ENCODE measurements around the gene EIF2AK3.

DNA sequence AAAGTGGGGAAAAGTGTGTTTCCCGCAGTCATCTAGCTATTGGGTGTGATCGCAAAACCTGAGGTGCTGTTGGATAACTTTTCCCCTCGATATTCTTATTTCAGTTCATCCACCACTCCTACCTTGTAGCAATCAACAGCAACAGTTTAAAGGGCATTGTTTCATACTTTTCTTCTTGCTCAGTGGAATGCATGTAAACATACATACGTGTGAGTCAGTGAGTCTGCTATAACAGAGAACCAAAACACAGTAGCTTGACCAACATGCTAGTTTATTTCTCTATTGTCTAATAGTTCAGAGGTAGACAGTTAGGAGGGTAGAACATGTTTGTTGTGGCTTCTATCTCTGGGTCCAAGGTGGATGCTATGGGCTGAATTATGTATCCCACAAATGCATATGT lies 97.2 kb downstream of the EIF2AK3 start:
- TF ChIP-seq POLR2AphosphoS5 (IDR thresholded peaks at IDR 0.05) (no peak), CTCF (IDR thresholded peaks at IDR 0.05) (no peak), POLR2A (IDR thresholded peaks at IDR 0.05) (no peak)
